ENCODE measurements around the gene HSH2D. TPM values are rescaled to one million over a fixed set of nuclear protein-coding genes. Genes with fewer than 3 reads are reported as not detected.
A peak's percentile ranks its signal among the peaks of the same experiment; 100 is the strongest.

The HSH2D gene
- total and polyA plus RNA-seq, 2 of the 13 experiments (the other 11 are each of a cell fraction or from before 2014, with no cell fraction given) = 0.69 to 3.2 TPM

DNA sequence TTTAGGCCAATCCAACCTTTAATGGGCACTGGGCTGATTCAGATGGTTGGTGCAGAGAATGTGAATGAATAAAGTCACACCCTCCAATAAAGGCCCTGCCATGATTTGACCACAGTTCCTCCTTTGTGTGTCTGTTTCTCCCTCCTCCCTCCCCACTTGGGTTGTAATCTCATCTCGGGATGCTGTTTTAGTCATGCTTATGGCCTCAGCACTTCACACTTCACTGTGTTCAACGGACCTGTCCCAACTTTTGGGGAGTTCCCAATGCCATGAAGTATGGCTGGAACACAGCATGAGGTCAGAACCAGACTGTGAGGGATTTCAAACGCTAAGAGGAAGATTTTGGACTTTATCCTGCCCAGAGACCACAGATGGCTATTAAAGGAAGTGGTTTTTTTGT lies 37.4 kb upstream of the HSH2D start (continued):
- TF ChIP-seq ZNF333 (CRISPR knock-in tag; IDR thresholded peaks at IDR 0.05; ENCODE audit: borderline replicate concordance) (no peak), RFX5 (IDR thresholded peaks at IDR 0.05; ENCODE audit: low read depth, low read length) (no peak)
- TF ChIP-seq, protein P1, sequence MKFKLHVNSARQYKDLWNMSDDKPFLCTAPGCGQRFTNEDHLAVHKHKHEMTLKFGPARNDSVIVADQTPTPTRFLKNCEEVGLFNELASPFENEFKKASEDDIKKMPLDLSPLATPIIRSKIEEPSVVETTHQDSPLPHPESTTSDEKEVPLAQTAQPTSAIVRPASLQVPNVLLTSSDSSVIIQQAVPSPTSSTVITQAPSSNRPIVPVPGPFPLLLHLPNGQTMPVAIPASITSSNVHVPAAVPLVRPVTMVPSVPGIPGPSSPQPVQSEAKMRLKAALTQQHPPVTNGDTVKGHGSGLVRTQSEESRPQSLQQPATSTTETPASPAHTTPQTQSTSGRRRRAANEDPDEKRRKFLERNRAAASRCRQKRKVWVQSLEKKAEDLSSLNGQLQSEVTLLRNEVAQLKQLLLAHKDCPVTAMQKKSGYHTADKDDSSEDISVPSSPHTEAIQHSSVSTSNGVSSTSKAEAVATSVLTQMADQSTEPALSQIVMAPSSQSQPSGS (CRISPR knock-in tag; IDR thresholded peaks at IDR 0.05) = no peak

- peak; percentile 87 for FAIRE-seq
- TF ChIP-seq HIVEP1 (CRISPR knock-in tag; IDR thresholded peaks at IDR 0.05) (0 out of 2 replicates have a peak, but pooled peaks have one; percentile 54), ZNF747 (CRISPR knock-in tag; IDR thresholded peaks at IDR 0.05; ENCODE audit: borderline replicate concordance) (peak; percentile 22; the same call in 1 of the 2 replicates), MED8 (CRISPR knock-in tag; IDR thresholded peaks at IDR 0.05; ENCODE audit: insufficient replicate concordance) (no peak), SOX13 (IDR thresholded peaks at IDR 0.05) (no peak), SOX13 (CRISPR knock-in tag; conservative IDR thresholded peaks at IDR 0.05 in 1 of 2, IDR thresholded peaks at IDR 0.05 in 1 of 2) (peak in 1 of 2 experiments; percentile 8; a peak in 1 of 4 replicates), ZNF709 (CRISPR knock-in tag; IDR thresholded peaks at IDR 0.05) (peak; percentile 94), YEATS2 (CRISPR knock-in tag; IDR thresholded peaks at IDR 0.05; ENCODE audit: borderline replicate concordance) (peak; percentile 64; the same call in 1 of the 2 replicates), NKX3-1 (CRISPR knock-in tag; IDR thresholded peaks at IDR 0.05) (peak; percentile 58), ZNF33B (CRISPR knock-in tag; IDR thresholded peaks at IDR 0.05) (no peak), ZFX (CRISPR knock-in tag; IDR thresholded peaks at IDR 0.05; ENCODE audit: low read depth) (peak; percentile 88), FOXA1 (IDR thresholded peaks at IDR 0.05) (no peak), FOXA1 (CRISPR knock-in tag; IDR thresholded peaks at IDR 0.05) (peak; percentile 38; the same call in 1 of the 2 replicates), ZNF761 (CRISPR knock-in tag; conservative IDR thresholded peaks at IDR 0.05) (peak; percentile 72; the same call in 1 of the 2 replicates), ZNF34 (CRISPR knock-in tag; IDR thresholded peaks at IDR 0.05; ENCODE audit: borderline replicate concordance) (no peak), ZNF879 (CRISPR knock-in tag; IDR thresholded peaks at IDR 0.05) (no peak), RBM22 (optimal IDR thresholded peaks at IDR 0.05; ENCODE audit: low read length) (no peak), ZNF713 (CRISPR knock-in tag; IDR thresholded peaks at IDR 0.05) (no peak), HDAC2 (CRISPR knock-in tag; IDR thresholded peaks at IDR 0.05) (peak; percentile 28; the same call in 1 of the 2 replicates)
Measured at GRCh38 chr19:16111160-16111908, 32.2 kb upstream of the HSH2D start, which contains the start of gene RAB8A. TSS of gene RAB8A (plus strand) at chr19:16111889. CDS start at chr19:16111902, 13 bp downstream.

More at GRCh38 chr19:16111160-16111908, 32.2 kb upstream of the HSH2D start, which contains the start of gene RAB8A:
- Histone ChIP-seq H3K36me3 (replicated peaks in 1 of 2; ENCODE audit: control insufficient read depth in 1 of 2, insufficient read depth in 2 of 2, low read length in 2 of 2) (peaks cover 0 to 3% of the 10 kb centered on the region in 2 experiments; a peak in 3 of 5 replicates), H3K27ac (ENCODE audit: extremely low read length, insufficient read depth, low read length) (peak within 1 kb of the TSS; percentile 77), H3K4me2 (ENCODE audit: low read depth, low read length) (peak within 1 kb of the TSS; percentile 96), H3K27me3 (ENCODE audit: control insufficient read depth in 1 of 2, insufficient read depth in 2 of 2, low read length in 2 of 2) (no peaks in the 10 kb centered on the region; a peak in 1 of 5 replicates), H3K79me2 (ENCODE audit: insufficient read depth, low read length) (peaks cover 40% of the 10 kb centered on the region), H4K20me1 (ENCODE audit: insufficient read depth, low read length) (peaks cover 5% of the 10 kb centered on the region; the same call in 1 of the 2 replicates), H3K9me3 (ENCODE audit: low read length) (no peaks in the 10 kb centered on the region), H3K4me3 (replicated peaks in 1 of 3; ENCODE audit: insufficient read depth in 1 of 3, low read depth in 2 of 3, low read length in 3 of 3) (peak within 1 kb of the TSS; percentile 94 to 95 (median 95)), H3K4me1 (ENCODE audit: insufficient read depth, low read length) (peaks cover 47% of the 10 kb centered on the region), H2AFZ (ENCODE audit: low read length) (no peak within 1 kb of the TSS), H3K9ac (ENCODE audit: insufficient read depth, low read depth, low read length) (peak within 1 kb of the TSS; percentile 93)
- ChIA-PET CTCF (ENCODE audit: low intra/inter-chr PET ratio, low total read pairs) (interaction anchor here (1.0 kb wide), 1 partner anchor 45 kb away, joined by 4 read pairs; no protein-coding TSS in a partner anchor), POLR2A (interaction anchor here (0.6 to 3.5 kb wide), 11 partner anchors 14 to 75 kb away, joined by 3 to 18 read pairs (median 5); partner anchors contain the start of genes FAM32A and TPM4)
- ATAC-seq (peak; percentile 96), DNase-seq (ENCODE audit: low spot score) (peak; percentile 97)
- intact Hi-C loops (cut with micrococcal nuclease; ENCODE audit: unreplicated experiment) (loop anchor here (2.0 kb wide), 2 partner anchors 41 to 73 kb away; partner anchors contain the start of gene FAM32A), in situ Hi-C loops (cut with HindIII; ENCODE audit: extremely low pct_ligation_motif_present, low pct_unique_long_range_greater_than_20kb) (no loop called here)
- BruUV-seq (replicated peaks) = no TSS peak
- 8% methylated on average over 8 of the region's 81 CpGs for WGBS (ENCODE audit: low lambda C conversion rate)
